NK-92 treated with Interleukin-12 subunit alpha and Interleukin-12 subunit beta, amount 100 ng/mL, for 24 hours (cell line): ENCODE results near the gene CHPT1.

ENCODE experiments used
- DNase-seq: peaks from one replicate; lab custom pipeline; 2025; lab: John Stamatoyannopoulos, UW

Gene CHPT1

DNA sequence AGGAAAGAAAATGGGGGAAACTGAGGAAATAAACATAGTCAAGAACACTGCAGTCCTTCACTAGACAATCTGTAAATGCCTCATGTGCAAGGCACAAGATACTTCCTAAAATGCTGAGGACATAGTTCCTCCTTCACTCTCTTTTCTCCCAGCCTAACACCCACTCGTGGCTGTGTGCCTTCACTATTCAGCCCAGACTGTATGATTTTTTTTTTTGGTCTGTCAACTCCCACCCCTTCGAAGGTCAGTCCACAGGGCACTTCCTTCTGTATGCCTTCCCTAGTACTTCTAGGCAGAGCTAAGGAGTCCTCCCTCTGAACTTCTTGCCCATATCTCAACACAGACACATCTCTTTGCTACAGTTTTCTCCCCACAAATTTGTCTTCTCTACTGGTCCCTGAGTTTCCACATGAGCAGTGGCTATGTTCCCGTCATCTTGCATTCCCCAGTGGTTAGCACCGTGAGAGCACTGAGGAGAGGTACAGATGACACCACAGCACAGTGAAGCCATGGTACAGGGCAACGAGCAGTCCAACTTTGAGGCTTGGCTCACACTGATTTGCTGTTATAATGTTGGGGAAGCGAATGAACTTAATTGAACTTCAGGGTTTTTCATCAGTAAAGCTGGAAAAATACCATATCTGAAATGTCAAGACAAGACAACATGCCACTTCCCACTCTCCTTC is 65.9 kb downstream of the CHPT1 start:
- no peak for DNase-seq

DNA sequence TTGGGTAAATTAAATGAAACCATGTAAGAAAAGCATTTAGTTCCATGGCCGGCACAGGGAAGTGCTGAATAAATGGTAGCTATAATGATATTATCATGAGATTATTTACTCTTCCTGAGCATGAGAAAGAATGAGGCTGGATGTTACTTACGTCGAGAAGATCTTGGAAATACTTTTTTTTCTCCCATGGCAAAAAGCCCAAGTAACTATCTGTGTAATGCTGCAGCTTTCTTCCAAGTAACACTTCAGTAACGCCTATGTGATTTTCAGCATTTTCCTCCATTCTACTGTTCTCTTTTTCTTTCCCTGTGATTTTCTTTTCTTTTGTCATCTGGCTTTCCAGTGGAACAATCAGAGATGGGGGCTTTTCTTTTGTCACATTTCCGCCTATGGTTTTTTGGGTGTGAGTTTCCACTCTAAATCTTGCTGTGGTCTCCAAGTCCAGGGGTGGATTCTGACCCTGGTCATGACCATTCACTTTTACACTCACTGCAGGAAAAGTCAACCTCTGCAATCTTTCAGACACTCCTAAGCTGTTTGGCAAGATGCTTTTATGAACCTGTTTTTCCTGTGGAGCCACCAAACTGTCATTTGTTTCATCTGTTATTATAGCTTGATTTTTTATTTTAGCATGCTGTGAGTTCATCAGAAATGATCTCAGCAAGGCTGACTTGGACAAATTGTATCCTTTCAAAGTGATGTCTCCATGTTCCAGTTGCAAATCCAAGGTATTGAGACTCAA is 66.8 kb downstream of the CHPT1 start:
- DNase-seq: no peak

GRCh38 chr12:101767537-101767936 is 70.1 kb downstream of the CHPT1 start:
- no peak for DNase-seq

GRCh38 chr12:101768781-101769180 is 71.3 kb downstream of the CHPT1 start:
- DNase-seq: no peak

DNA sequence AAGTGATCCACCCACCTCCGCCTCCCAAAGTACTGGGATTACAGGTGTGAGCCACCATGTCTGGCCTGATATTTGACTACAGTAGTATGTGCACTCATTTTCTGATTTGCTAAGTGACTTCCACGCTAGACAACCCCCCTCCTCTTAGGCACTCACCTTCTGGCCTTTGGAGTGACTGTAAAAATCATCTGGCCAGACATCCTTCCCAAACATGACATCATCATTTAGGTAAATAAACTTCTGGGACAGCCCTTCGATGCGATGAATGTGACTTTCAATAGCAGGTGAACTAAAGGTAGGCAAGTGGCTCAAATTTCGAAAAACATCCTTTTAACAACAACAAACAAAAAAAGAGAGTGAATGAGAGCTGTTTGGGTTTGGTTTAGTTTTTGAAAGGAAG is 72.4 kb downstream of the CHPT1 start:
- DNase-seq: no peak

- no peak for DNase-seq
Observed at GRCh38 chr12:101772012-101772775, 74.8 kb downstream of the CHPT1 start.

DNA sequence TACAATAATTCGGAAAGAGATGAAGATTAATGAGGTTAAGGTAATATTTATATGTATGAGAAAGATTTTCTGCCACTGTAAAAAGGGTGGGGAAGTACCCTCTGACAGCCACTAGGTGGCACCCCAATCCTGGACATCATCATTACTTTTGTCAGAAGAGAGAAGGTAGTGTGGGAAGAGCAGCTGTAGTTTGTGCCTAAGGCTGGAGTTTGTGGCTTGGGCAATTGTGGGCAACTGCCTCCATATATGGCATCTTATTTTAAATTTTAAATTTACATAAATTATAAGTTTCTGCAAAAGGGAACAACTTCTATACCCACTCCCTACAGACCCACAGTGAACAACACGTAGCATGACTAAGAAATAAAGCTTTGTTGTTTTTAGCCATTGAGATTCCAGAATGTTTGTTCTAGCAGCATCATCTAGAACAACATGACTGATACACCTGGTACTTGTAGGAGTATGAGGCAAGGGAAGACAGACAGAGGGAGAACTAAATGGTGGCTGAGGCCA is 76.3 kb downstream of the CHPT1 start:
- peak; percentile 20 for DNase-seq

DNA sequence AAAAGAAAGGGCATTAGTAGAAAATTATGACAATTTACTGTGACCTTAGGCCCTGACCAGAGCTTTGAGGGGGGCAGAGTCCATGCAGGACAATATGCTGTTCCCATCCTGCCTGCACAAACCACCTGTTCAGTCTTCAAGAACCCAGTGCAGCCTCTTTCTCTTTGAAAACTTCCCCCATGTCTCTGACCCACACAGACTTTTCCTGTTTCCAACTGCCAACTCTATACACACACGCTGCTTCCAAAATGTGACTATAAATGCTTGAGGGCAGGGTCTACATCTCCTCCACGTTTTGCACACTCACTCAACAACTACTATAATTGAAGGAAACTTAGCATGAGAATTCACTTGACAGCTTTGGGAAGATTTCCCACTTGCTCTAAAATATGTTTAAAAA is 78.4 kb downstream of the CHPT1 start:
- DNase-seq: no peak

DNA sequence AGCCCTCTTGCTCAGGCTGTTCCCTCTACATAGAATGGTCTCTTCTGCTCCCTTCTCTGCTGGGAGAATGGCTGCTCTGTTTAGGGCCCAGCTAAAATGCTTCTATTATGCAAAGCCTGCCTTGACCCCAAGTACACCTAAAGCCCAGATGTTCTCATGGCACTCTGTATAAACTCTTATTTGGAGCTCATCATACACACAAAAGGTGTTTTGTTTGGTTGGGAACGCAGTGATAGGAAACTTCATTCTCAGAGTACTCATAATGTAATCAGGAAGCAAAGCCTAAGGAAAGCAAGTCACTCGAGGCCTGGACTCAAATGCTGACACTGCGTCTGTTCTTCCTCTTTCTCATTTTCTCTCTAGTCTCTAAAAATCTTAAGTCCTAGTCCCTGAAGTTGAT is 80.0 kb downstream of the CHPT1 start:
- DNase-seq: no peak

DNA sequence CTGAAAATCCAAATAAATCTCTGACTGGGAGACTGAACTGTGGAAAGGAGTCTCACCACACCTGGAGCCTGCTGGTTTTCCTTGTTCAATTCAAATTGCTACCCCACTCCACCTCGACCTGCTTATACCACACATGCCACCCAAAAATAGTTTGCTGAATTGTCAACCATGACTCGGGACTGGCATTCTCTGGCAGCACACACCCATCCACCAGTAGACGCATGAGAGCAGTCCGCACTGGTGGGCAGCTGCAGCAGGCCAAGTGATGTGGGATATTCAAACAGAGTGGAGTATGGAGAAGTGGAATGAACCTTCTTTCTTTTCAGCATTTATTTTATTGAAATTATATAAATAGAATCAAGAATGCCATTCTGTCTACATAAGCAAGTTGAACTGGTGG is 80.5 kb downstream of the CHPT1 start:
- DNase-seq: no peak
